ENCODE results near the gene SAMD14.

The SAMD14 gene

DNA sequence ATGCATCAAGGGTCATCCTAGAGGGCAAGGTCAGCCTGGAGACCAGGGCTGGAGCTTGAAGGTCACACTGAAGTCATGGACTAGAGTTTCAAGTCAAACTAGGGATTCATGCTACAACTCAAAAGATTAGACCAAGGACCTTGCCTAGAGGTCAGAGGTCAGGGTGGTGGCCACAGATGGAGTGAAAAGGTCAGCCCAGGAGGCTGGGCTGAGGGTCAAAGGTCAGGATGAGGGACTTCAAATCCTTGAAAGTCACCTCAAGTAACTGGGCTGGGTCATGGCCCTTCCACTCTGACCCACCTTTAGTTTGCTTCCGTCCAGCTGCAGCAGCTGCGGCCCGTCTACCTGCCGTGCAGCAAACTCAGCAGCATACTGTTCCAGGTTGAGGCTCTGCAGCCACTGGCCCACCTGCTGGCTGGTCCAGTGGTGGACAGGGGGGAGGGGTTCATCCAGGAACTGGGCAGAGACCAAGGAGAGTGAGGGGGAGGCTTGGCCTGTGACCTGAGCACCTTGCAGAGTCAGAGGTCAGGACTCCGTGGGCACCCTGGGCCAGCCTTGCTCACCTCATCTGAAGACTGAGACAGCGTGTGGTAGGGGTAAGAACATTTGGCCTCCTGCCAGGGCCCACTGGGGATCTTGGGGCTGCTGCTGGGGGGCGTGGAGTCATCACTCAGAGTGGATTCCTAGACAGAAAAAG is 16.2 kb downstream of the SAMD14 start:
- DNase-seq (ENCODE audit: low read depth in 4 of 4, low spot score in 1 of 4): no peak

DNA sequence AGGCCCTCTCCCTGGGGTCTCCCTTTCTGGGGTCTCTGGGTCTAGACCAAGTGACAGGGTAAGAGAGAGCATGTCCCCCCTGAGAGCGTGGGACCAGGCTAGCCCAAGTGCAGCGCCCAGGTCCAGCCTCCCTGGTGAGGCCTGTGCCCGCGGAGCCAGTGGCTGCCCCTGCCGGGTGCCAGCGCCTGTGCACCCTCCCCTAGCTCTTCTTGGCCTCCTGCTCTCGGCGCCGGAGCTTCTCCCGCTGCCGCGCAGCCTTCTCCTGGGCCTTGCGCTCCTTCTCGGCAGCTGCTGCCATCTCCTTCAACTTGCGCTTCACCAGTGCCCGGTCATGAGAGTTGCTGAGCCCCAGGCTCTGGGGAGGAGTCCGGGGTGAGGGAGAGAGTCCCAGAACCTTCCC is 17.3 kb downstream of the SAMD14 start:
- DNase-seq (ENCODE audit: low read depth in 4 of 4, low spot score in 1 of 4): no peak

DNA sequence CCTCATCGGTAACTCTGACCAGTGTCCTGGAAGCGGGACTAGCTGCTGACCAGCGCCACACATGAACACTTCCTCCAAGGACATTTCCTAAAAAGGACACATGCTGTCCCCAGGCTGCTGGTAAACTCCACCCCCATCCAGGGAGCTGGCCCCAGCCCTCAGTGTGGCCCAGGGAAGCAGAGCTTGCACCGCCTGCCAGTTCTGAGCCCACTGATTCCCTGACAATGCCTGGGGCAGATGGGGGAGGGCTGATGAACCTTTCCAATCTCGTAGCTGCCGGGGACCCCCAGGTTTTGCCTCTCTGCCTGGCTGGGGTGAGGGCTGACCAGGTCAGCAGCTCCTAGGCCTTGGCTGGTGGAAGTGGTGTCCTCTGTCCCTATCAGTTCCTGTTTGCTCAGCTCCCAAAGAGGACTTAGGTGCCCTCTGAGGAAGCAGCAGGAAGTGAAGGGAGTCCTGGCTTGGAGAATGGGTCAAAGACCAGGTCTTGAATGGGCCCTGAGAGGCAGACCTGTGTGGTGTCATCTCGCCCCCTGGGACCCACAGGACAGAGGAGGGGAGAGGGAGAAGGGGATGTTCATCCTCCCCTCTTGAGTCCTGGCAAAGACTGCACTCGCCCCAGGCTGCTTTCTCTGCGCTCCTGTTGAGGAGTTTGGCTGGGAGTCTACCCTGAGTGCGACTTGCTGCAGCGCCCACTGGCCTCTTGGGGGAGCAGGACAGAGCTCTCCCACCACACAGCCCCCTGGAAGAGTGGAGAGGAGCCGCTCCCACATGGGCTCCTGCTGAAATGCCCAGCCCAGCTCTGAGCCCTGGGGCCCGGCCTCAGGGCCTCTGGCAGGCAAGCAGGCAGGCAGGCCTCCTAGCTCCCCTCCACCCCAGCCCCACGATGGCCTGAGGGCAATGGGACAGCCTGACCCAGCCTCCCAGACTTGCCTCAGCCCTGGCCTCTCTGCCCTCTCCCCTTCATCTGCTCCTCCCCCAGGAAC is 18.0 kb downstream of the SAMD14 start:
- no peak for DNase-seq (ENCODE audit: low read depth in 4 of 4, low spot score in 1 of 4)

DNA sequence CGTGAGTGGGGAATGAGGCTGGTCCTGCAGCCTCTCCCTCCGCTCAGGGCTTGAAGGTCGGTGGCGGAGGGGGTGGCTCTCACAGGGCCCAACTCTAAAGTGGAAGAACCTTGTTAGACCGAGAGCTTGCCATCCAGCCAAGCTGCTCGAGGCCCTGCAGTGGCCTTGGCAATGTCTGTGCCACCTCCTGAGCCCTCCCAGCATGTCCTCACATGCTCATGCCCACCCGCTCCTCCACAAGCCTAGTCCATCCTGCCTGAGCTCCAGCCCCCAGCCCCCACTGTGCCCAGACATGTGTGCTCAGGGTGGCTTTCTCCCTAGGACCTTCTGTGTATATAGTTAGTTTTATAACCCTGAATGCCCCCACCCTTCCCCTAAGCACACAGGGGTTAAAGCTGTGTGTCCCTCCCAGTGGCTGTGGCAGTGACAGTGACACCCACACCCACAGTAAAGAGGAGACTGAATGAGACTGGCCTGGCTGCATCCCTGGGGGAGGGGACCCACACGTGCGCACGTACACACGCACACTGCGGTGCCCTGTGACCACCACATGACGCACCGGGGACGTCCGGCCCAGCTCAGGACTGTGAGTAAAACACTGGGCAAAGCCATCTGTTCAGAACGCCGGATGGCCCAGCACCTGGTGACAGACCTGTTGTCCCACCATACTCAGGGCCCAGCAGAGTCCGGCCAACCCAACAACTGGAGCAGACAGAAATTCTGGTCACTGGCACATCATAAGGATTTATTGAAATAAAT is 19.2 kb downstream of the SAMD14 start:
- no peak for DNase-seq (ENCODE audit: low read depth in 4 of 4, low spot score in 1 of 4)

DNA sequence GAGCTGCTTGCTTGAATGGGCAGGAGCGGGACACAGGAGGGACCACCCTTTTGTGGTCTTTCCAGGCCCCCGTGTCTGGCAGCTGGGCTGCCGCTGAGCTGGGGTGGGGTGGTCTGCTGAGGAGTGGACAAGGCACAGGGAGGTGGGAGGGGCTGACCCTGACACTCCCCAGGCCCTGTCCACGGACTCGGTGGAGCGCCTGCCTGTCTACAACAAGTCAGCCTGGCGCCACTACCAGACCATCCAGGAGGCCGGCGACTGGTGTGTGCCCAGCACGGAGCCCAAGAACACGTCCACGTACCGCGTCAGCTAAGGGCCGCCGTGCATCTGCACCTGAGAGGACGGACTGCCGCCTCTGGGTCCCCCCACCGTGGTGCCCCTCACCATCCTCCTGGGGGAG is 20.2 kb downstream of the SAMD14 start:
- DNase-seq (ENCODE audit: low read depth in 4 of 4, low spot score in 1 of 4): no peak

DNA sequence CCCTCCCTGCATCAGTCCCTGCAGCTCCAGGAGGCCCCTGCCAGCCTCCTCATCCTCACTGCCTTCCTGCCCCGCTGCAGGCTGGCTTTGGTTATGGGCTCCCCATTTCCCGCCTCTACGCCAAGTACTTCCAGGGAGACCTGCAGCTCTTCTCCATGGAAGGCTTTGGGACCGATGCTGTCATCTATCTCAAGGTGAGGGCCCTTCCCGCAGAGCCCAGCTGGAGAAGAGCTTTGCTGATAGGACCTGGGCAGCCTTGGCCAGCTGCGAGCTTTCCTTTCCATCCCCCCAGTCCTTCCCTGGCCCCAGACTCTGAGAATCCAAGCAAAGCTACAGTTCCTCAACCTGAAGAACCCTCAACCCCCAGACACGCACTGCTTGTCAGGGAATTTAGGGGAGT is 20.8 kb downstream of the SAMD14 start:
- DNase-seq (ENCODE audit: low read depth in 4 of 4, low spot score in 1 of 4): no peak

DNA sequence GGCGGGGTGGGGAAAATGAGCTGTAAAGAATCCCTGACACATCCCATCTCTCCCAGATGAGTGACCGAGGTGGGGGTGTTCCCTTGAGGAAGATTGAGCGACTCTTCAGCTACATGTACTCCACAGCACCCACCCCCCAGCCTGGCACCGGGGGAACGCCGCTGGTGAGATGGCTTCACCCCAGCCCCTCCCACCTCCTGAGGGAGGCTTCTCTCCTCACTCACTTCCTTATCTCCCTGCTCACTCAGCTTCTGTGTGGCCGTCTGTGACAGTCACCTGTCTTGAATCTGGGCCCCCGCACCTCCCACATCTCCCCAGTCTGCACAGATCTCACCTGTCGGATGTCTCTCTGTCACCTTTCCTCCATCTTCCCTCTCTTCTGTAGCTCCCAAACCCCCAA is 21.4 kb downstream of the SAMD14 start:
- no peak for DNase-seq (ENCODE audit: low read depth in 4 of 4, low spot score in 1 of 4)

DNA sequence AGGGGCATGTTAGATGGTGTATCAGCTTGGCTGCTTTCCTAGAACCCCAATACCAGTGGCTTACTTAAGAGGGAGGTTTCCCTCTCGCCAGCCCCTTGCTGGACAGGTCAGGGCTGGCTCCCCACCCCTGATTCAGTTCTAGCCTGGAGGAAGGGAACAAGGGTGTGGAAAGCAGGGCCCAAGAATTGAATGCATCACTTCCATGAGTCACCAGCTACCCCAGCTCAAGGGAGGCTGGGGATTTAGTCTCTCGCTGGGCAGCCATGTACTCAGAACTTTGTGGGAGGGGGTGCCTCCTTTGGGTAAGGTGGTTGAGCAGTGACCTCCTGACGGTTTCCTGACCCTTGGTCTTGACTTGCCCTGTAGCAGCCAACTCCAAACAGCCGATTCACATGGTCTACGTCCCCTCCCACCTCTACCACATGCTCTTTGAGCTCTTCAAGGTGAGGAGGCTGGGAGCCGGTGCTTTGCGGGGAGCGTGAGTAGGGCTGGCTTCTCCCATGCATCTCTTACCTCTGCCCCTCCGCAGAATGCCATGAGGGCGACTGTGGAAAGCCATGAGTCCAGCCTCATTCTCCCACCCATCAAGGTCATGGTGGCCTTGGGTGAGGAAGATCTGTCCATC is 22.1 kb downstream of the SAMD14 start:
- DNase-seq (ENCODE audit: low read depth in 4 of 4, low spot score in 1 of 4): no peak

DNA sequence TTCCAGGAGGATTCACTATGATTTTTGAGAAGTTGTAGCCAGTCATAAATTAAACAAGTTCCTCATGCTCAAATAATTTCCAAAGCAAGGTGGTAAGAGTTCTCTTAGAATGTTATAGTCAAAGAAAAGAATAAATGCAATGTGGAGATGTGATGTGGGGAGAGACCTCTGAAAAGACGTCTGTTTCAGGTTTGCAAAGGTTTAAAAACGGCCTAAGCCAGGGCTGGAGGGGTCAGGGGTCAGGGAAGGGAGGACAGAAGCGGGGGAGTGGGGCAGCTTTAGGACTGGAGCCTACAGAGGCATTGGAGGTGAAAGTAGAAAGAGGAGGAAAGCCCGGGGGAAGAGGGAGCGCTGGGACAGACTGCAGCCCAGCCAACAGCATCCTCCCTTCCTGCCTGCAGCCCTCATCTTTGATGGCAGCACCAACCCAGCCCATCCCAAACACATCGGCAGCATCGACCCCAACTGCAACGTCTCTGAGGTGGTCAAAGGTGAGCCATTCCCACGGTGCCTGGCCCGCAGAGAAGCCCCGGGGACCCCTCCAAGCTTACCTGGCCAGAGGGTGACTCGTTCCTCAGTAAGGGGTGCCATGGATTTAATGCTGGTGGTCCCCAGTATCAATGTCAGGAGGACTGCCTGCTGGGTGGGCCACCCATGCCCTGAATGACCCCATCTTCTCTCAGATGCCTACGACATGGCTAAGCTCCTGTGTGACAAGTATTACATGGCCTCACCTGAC is 23.4 kb downstream of the SAMD14 start:
- no peak for DNase-seq (ENCODE audit: low read depth in 4 of 4, low spot score in 1 of 4)

DNA sequence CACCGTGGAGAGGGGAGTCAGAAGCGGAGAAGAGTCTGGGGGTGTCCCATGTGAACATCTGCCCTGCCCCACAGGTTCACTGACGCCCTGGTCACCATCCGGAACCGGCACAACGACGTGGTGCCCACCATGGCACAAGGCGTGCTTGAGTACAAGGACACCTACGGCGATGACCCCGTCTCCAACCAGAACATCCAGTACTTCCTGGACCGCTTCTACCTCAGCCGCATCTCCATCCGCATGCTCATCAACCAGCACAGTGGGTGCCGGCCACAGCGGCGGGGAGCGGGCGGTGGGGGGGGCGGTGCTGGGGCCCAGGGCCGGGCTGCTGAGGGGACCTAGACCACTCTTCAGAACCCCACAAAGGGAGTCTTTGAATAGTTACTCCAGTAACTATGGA is 24.1 kb downstream of the SAMD14 start:
- DNase-seq (ENCODE audit: low read depth in 4 of 4, low spot score in 1 of 4): no peak

DNA sequence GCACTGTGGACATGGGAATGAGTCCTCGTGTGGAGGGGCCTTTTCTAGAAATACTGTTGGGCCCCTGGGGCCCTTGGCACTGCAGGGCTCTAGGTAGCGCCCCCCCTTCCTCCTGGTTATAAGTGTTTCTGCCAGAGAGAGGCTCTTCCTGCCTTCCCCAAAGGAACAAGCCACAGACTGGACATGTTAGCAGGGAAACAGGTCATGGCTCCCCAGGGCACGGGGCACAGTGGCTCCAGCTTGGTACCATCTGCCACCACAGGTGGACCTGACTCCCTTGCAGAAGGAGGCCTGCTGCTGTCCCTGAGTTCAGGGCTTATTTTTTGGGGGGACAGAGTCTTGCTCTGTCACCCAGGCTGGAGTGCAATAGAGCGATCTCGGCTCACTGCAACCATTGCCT is 26.0 kb downstream of the SAMD14 start:
- no peak for DNase-seq (ENCODE audit: low read depth in 4 of 4, low spot score in 1 of 4)

DNA sequence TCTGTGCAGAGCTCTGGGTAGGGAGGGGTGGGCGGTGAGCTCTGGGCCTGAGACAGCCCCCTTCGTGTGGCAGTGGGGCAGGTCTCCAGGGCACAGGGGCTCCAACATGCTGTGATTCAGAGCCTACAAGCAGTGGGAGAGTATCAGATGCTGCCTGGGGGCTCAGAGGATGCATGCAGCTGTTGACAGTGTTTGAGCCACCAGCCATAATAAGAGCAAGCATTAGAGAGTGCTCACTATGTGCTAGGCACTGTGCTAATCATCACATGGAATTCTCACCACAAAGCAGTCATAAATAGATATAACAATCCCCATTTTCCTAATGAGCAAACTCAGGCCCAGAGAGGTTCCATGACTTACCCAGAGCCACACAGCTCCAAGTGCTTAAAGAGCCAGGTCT is 26.7 kb downstream of the SAMD14 start:
- no peak for DNase-seq (ENCODE audit: low read depth in 4 of 4, low spot score in 1 of 4)

DNA sequence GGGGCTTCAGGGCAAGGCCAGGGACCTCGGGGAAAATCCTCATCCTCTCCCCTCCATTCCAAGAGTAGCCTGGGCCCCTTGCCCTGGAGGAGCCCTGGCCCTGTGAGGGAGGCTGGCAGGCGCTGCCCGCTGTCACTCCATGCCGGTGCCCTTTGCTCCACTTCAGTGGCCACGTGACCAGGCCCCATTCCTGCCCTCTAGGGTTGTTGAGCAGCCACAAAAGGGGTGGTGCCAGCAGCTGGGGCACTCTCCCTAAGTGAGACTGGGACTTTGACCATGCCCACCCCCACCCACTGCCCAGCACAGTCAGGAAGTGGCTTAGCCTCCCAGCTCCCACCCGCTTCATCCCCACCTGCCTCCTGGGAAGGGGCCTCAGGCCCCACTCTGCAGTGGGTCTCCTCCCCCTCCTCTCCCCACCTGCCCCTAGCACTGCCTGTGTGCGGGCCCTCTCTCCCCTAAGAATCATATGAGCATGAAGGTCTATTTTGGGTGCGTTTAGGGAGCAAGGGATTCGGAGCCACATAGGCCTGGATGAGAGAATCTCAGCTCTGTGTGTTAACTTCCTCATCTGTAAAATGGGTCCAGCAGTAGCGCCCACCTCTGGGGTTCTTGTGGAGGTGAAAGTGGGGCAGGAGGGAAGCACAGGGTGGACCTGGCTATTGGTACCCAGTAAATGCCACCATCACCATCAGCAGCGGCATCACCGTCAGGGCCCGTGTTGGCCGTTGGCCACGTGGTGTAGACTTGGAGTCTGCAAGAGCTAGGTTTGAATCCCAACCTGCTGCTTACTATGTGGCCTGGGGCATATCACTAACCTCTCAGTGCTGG is 27.6 kb downstream of the SAMD14 start:
- DNase-seq (ENCODE audit: low read depth in 4 of 4, low spot score in 1 of 4): no peak

DNA sequence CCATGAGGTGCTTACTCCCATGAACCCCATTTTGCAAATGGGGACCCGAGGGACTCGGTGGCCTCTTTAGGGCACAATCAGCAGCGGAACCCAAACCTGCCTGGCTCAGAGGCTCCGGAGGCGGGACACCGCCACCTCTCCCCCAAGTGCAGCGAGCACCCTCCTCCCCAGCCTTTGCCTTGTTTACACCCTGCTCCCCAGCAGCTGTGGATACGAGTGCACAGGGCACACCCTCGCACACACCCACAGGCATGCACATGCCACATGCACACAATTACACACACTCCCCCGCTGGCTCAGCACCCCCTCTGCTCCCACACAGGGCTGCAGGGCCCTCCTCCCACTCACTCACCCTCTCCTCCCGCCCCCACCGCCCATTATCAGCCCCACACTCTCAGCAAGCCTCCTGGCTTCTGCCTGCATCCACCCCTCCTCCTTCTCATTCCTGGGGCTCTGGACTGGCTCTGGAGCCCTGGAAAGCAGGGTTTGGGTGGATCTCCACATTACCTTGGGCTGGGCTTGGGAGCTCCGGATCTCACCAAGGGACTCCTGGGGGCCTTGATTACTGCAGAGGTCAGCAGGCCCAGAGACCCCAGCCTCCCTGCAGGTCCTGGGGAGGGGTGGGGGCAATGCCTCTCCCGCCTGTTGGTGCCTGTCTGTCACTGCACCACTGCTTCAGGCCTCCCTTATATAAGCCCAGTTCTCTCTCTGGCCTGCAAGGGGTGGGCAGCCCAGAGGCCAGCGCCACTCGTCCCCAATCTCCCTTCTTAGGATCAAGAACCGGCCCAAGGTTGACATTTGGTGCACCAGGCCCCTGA is 28.4 kb downstream of the SAMD14 start:
- DNase-seq (ENCODE audit: low read depth in 4 of 4, low spot score in 1 of 4): no peak

DNA sequence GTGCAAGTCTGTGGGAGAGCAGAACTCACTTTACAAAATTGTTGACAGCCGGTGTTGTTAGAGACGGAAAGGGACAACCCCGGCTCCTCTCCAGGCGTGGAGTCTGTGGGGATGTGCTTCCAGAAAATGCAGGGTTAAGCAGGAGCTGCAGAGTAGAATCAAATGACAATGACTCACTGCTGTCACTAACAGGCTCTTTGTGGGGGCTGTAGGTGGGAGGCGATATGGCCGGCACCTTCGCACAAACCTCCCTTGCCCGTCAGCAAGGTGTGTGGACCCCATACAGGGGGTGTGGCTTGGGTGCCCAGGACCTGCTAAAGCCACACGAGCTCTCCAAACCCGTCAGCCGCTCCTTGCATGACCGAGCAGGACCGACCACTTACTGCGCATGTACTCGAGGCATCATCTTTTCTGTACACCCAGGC is 29.0 kb downstream of the SAMD14 start:
- no peak for DNase-seq (ENCODE audit: low read depth in 4 of 4, low spot score in 1 of 4)

DNA sequence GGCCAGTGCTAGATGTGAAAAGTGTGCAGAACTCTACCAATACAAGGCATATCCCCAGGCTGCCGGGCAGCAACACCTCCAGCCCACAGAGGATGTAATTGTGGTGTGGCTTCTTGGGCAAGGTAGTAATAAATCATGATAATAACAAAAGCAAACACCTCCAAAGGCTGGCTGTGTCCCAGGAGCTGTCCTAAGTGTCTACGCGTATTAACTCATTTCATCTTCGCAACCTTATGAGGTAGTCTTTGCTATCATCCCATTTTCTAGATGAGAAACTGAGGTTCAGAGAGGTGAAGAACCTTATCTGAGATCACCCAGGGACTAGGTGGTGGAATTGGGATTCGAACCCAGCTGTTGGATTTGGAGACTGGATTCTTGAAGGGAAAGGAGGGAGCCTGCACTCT is 29.5 kb downstream of the SAMD14 start:
- DNase-seq (ENCODE audit: low read depth in 4 of 4, low spot score in 1 of 4): no peak

DNA sequence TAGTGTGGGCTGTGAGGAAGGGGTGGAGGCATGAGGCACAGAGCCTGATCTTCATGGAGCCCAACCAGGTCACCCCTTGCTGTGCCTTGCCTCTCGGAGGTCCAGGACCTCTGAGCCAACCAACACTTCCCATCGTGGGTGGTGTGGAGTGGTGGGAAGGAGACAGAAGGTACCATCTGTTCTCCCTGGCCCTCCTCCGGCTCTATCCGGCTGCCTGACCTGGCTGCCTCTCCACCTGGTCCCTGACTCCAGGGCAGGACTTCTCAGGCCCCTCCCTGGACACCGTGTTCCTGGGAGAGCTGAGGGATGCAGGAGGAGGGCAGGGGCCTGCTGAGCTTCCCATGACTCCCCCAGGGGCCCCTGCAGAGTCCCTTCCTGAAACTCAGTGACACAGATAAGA is 31.0 kb downstream of the SAMD14 start:
- no peak for DNase-seq (ENCODE audit: low read depth in 4 of 4, low spot score in 1 of 4)

DNA sequence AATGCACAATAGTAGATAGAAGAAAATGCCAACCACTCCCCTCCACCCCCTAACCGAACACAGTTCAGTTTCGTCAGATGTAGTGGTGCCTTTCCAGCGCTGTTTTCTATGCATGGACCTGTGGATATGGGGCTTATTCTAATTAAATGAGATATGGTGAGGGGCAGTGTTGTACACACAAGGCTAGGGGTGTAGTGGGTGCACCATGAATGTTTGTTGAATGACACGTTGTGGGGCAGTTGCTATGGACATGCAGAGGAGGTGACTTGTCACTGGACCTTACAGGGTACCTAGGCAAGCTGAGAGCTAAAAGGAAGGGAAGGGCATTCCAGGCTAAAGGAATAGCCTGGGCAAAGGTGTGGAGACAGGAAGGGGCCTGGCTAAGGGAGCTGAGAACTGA is 31.4 kb downstream of the SAMD14 start:
- no peak for DNase-seq (ENCODE audit: low read depth in 4 of 4, low spot score in 1 of 4)

DNA sequence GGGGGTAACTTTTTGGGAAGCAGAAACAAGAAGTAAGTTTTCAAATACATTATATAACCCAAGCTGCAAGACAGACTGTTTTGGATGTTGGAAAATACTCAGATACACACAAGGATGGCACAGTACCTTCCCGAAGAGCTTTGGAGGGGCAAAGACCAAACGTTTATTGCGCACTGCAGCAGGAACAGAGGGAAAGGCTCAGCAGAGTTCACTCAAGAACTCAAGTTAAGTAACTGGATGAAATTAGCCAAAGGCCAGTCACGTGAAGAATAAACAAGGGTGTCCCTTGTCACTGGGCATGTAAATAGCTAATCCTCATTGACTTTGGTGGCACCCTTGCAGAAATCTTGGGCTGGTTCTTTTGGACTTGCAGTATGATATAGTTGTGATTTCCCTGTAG is 32.0 kb downstream of the SAMD14 start:
- DNase-seq (ENCODE audit: low read depth in 4 of 4, low spot score in 1 of 4): no peak

All from stimulated activated CD4-positive, alpha-beta T cell treated with anti-CD3 and anti-CD28 coated beads, Interleukin-1b, Interleukin-23, amount 100 ng/mL, for 24 hours (primary cell).